Coronary artery (tissue), 2 donors: ENCODE measurements around the gene CDC42SE2.

Experiments used
- DNase-seq: peaks from one replicate; pipeline ENCODE4 v3.0.0-alpha.2; 2017; ENCODE audit warnings: low spot score
- H3K27ac ChIP-seq, 2 donors: fragments of 200-600 bp; sonication (generic); one replicate each; pipeline ENCODE4 v1.5.1; 2016 to 2019
- H3K4me3 ChIP-seq: fragments of 200-600 bp; sonication (generic); 2 replicates; pipeline ENCODE4 v1.5.1; 2016; ENCODE audit warnings: mild to moderate bottlenecking, moderate library complexity
- TF ChIP-seq, protein P1 (sequence below): fragments of 200-600 bp; sonication (generic); IDR thresholded peaks from one replicate; pipeline ENCODE4 v1.5.1; 2019; ENCODE audit warnings: antibody characterized with exemption

Gene CDC42SE2

DNA sequence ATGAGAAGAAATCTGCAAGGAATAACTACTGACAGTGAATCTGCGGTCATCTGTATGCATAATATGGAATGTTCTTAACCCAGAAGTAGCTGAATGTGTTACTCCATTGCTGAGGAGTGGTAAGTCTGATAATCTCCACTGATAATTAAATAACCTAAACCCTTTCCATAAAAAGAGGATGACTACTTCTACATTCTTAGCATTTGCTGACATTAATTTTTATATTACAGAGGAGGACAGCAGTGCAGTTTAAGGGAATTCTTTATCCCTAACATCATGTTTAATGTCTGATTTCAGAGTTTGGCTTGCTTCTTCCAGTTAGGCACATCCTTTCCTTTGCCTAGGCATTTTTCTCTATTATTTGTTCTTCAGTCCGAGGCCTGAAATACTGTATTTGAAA lies 52.2 kb downstream of the CDC42SE2 start:
- TF ChIP-seq, protein P1, sequence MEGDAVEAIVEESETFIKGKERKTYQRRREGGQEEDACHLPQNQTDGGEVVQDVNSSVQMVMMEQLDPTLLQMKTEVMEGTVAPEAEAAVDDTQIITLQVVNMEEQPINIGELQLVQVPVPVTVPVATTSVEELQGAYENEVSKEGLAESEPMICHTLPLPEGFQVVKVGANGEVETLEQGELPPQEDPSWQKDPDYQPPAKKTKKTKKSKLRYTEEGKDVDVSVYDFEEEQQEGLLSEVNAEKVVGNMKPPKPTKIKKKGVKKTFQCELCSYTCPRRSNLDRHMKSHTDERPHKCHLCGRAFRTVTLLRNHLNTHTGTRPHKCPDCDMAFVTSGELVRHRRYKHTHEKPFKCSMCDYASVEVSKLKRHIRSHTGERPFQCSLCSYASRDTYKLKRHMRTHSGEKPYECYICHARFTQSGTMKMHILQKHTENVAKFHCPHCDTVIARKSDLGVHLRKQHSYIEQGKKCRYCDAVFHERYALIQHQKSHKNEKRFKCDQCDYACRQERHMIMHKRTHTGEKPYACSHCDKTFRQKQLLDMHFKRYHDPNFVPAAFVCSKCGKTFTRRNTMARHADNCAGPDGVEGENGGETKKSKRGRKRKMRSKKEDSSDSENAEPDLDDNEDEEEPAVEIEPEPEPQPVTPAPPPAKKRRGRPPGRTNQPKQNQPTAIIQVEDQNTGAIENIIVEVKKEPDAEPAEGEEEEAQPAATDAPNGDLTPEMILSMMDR = no peak
- no peak for DNase-seq
- Histone ChIP-seq H3K27ac (no peak overlapping the region), H3K4me3 (no peak overlapping the region)

DNA sequence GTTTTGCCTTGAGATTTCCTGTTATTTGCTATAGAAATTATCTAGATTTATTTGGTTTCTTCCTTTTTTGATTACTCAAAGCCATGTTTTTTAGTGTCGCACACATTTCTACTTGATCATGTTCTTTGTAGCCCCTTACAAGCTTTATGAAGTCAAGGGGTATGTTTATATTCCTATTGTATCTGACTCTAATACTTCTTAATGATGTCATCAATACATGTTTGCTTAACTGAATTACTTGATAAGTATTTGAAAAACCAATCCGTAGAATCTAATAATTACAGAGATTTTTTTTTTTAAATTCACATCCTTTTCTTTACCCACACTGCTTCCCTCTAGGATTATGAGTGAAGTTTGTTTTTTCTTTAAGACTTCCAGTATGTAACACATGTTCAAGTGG lies 53.0 kb downstream of the CDC42SE2 start:
- TF ChIP-seq, protein P1 = no peak
- no peak overlapping the region for H3K27ac ChIP-seq
- no peak overlapping the region for H3K4me3 ChIP-seq
- no peak for DNase-seq

- TF ChIP-seq, protein P1 = no peak
- no peak for DNase-seq
- Histone ChIP-seq H3K27ac (no peak overlapping the region), H3K4me3 (no peak overlapping the region)
These were observed 54.6 kb downstream of the CDC42SE2 start for GRCh38 chr5:131318455-131318854.

DNA sequence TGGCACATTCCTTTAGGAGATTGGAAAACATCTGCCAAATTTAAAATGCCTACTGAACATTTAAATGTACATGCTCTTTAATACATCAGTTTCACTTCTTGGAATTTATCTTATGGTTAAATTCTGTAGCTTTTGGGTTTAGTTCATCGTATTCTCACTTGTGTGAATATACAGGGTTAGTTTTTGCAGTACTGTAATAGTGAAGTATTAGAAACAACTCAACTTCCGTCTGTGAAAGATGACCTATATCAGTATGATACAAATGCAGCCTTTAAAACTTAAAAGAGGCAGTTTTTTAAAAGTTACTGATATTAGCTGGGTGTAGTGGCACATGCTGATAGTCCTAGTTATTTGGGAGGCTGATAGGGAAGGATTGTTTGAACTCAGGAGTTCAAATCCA lies 57.2 kb downstream of the CDC42SE2 start:
- no peak overlapping the region for H3K27ac ChIP-seq
- no peak for DNase-seq
- no peak overlapping the region for H3K4me3 ChIP-seq
- TF ChIP-seq, protein P1 = no peak

DNA sequence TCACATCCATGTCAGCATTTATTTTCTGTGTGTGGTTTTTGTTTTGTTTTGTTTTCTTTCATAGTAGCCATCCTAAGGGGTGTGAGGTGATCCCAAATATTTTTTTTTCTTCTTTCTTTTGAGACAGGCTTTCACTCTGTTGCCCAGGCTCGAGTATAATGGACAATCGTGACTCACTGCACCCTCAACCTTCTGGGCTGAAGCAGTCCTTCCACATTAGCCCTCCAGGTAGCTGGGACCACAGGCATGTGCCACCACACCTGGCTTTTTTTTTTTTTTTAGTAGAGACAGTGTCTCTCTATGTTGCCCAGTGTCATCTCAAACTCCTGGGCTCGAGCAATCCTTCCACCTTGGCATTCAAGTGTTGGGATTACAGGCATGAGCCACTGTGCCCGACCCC lies 59.1 kb downstream of the CDC42SE2 start:
- H3K4me3 ChIP-seq = no peak overlapping the region
- TF ChIP-seq, protein P1 = no peak
- no peak for DNase-seq
- H3K27ac ChIP-seq = no peak overlapping the region

- TF ChIP-seq, protein P1 = no peak
- Histone ChIP-seq H3K27ac (no peak overlapping the region), H3K4me3 (no peak overlapping the region)
- no peak for DNase-seq
These were observed 59.5 kb downstream of the CDC42SE2 start for GRCh38 chr5:131323378-131323777.

DNA sequence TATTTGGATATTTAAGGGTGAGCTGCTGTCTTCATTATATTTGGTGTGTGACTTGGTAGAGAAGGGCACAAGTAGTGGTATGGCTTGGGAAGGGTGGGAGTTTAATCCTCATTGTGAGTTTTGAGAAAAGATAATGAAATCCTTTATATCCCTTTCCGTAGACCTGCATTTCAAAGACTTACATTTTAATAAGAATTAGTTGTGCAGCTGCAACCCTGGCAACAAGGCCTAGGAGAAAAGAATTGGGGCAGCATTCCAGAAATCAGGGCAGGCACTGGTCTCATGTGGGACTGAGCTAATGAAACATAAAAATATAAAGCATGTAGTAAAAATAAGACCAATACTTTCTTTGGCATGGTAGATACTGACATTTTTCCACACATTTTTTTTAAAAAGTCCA lies 60.5 kb downstream of the CDC42SE2 start:
- no peak overlapping the region for H3K27ac ChIP-seq
- H3K4me3 ChIP-seq = no peak overlapping the region
- no peak for DNase-seq
- TF ChIP-seq, protein P1 = no peak
